Glomerular visceral epithelial cell (primary cell): Measurements from ENCODE around the gene SPNS1.

Experiments used
- DNase-seq: peaks from one replicate; pipeline ENCODE4 v3.0.0-alpha.2; 2016; ENCODE audit errors: extremely low spot score

The SPNS1 gene

GRCh38 chr16:29029168-29029994, 54.8 kb downstream of the SPNS1 start:
- DNase-seq = peak; percentile 91

GRCh38 chr16:29030086-29030840, 55.7 kb downstream of the SPNS1 start:
- no peak for DNase-seq
